T-helper 1 cell treated with Interleukin-12 subunit alpha and Interleukin-12 subunit beta and Interleukin-4 antibody, amounts not matched to agents 30 ng/mL and 1 ng/mL, for 36 hours (primary cell): ENCODE data around the gene BRCC3. TPM values are rescaled to one million over a fixed set of nuclear protein-coding genes. Genes with fewer than 3 reads are reported as not detected.

ENCODE experiments used
- intact Hi-C: fragments of 100-400 bp; cut with micrococcal nuclease; formaldehyde crosslinking; loops from one replicate; pipeline ENCODE4 v1.15.1; 2024
- total RNA-seq: library from RNA; stranded (reverse); gene quantifications from 2 replicates; pipeline ENCODE4 v1.2.3, GENCODE V29; 2022

BRCC3 gene
- total RNA-seq, 1 donor from 2014 or later, result 30.8 TPM

DNA sequence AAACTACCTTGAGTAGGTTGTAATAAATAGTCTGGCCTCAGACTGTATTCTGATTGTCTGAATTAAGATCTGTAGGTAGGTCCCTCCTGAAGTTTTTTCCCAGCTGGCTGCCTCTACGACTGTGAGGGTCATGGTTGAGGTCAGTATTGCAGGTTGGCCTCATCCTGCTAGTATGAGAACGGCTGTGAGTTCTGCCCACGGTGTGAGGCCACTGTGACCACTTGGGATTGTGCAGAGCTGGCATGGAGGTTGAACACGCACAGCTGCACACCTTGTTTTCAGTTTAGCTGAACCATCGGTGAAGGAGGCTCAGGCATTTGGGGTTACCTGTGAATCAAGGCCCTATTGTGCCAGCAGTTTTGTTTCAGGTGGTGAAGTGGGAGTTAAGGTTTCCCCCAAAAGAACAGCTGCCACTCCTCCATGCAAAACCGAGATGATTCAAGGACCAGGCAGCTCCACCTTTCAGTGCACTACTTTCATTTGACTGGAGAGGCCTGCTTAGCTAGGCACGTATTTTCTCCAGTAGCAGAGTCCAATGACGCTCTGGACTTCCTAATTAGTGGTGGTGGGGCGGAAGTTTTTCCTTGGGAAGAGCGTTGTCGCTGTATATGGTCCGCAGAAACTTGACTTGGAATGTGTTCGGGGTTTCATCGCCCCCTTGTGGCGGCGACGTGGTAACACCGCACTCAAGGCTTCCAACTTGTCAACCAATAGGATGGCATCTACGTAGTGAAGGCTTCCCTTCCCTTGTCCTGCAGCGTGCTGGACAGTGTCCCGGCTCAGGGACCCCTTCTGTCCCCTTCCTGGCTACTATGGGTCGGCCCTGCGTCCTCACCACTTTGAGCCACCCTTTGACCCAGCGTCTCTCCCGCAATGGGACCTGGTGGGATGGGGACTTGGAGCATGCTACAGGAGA, 14.2 kb upstream of the BRCC3 start:
- intact Hi-C loops, result loop anchor here (1.0 kb wide), 4 partner anchors 14 to 139 kb away; partner anchors contain the start of genes BRCC3, CMC4 and MTCP1

DNA sequence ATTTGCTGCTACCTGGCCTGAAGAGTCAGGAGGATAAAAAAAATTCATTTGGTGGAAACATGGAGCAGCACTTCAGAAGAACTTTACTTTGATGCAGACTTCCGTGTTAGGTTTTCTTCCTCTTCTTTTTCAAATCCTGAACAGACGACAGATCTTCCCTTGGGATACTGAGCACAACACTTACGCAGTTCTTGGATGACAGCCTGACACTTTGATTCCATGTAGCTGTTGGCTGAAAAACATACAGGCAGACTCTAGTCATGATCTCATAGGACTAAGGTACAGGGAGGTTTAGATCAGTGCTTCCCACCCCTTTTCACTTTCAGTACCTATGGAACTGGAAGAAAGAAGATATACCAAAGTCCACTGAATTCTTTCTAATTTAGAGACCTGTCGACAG, 9.5 kb upstream of the BRCC3 start:
- intact Hi-C loops, result no loop called here

GRCh38 chrX:155065035-155065734, 6.1 kb upstream of the BRCC3 start:
- intact Hi-C loops, result no loop called here

DNA sequence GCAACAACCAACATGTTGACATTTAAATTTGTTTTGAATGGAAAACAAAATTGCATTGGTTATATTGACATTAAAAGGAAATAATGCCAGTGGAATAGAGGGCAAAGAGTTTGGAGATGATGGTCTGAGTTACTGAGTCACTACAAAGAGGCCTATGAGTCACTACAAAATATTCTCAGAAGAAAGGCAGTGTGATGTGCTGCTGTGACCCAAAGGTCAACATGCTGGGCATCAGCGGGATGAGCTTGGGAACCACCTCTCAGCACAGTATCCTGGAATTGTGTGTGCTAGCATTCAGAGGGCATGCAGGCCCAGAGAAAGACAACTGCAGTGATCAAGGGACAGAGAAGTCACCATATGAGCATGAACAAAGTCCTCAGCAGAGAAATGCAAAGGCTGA, 3.1 kb upstream of the BRCC3 start:
- intact Hi-C loops, result no loop called here

GRCh38 chrX:155069414-155069813, 1.9 kb upstream of the BRCC3 start:
- intact Hi-C loops, result no loop called here

- intact Hi-C loops, result loop anchor here (2.0 to 5.0 kb wide), 5 partner anchors 192 to 811 kb away; partner anchors contain the start of genes DKC1, RAB39B and VAMP7
Observed at GRCh38 chrX:155070038-155070437, 1.3 kb upstream of the BRCC3 start.

DNA sequence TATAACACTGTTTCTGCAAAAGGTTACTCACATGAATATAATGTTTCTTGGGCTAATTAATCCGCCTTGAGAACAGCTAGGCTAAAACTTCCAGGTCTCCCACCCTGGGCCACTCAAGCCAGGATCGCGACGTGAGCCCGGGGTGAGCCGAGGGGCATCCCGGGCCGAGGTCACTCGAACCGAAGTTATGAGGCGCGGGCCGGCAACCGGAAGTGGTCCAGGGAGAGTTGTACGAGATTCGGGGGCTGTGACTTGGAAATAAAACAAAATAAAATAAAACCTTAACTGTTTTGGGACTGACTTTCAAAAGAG, 689 bp upstream of the BRCC3 start:
- intact Hi-C loops, result loop anchor here (2.0 to 5.0 kb wide), 5 partner anchors 192 to 810 kb away; partner anchors contain the start of genes DKC1, RAB39B and VAMP7

DNA sequence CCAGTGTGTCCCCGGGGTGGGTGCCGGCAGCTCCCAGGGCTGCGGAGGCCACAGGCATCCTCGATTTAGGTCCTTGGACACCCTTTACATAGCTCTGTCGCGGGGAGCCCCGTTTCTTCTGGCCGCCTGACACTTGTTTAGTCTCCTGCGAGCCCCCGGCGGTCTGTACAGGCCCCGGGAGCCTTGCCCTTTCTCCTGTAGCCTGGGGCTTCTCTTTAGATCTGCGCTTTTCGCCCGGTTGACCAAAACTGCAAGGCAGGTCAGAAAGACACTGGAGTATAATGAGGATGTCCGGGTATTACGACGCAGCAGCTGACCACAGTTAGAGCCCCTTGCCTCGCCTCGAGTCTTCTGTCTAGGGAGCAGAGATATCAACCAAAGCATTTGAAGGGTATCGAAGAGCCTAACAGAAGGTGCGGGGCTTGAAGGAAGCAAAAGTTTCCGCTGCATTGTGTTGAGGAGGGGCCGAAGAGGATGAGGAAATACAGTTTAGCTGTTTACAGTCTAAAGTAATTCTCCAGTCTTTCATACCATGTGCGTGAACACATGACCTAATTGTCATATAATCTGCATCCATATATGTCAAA, 479 bp downstream of the BRCC3 start:
- intact Hi-C loops, result loop anchor here (1.0 to 5.0 kb wide), 11 partner anchors 14 to 809 kb away; partner anchors contain the start of genes DKC1, MPP1, RAB39B and VAMP7

GRCh38 chrX:155086202-155086840, 15.0 kb downstream of the BRCC3 start:
- intact Hi-C loops, result loop anchor here (1.0 kb wide), 1 partner anchor 105 kb away; no protein-coding TSS in a partner anchor

GRCh38 chrX:155086961-155087735, 15.8 kb downstream of the BRCC3 start:
- intact Hi-C loops, result loop anchor here (1.0 kb wide), 2 partner anchors 106 to 169 kb away; no protein-coding TSS in a partner anchor

DNA sequence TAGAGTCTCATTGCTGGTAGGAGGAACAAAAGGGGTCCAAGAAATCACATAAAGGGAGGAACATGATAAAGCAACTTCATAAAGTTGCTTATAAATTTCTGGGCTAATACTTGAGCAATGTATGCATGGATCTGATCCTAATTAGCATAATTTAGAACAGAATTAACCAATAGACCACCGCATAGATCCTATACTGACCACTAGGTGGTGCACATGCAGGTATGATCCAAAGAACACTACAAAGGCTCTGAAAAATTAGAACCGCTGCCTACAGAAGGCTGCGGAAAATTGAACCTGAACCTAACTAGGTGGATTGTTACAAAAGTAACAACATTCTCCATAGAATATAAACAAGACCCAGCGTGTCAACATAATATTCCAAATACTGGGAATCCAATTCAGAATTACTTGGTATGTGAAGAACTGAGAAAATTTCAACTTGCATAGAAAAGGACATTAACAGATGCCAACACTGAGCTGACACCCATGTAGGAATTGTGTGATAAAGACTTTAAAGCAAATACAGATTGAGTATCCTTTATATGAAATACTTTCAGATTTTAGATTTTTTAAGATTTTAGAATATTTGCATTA, 23.3 kb downstream of the BRCC3 start:
- intact Hi-C loops, result loop anchor here (1.0 to 5.0 kb wide), 4 partner anchors 23 to 122 kb away; partner anchors contain the start of genes BRCC3, CMC4, MTCP1 and VBP1

DNA sequence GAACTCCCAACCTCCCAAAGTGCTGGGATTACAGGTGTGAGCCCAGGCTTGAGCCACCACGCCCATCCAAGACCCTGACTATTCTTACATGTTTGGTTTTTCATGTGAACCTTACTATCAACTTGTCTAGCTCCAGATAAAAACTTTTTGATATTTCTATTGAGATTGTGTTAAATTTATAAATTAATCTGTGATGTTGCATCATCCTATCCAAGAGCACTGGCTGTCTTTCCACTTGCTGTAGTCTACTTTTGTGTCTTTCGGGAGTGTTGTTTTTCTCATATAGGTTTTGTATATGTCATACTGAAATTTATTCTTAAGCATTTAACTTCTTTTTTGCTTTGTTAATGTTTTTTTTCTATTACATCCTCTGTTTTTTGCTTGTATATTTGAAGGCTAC, 34.6 kb downstream of the BRCC3 start:
- intact Hi-C loops, result no loop called here

DNA sequence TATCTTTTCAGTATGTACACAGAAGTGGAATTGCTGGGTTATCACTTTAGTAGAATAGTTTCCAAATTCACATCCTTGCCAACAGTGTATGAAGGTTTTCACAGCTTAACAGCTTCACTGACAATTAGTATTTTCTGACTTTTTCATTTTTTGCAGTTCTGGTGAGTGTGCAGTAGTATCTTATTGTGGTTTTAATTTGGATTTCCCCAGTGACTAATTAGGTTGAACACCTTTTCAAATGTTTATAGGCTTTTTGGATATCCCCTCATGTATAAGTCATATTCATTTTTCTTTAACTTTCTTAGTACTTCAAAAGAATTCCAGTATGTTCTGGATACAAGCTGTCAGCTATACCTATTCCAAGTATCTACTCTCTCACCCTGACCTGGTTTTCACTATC, 37.1 kb downstream of the BRCC3 start:
- intact Hi-C loops, result no loop called here

GRCh38 chrX:155112171-155112570, 40.9 kb downstream of the BRCC3 start:
- intact Hi-C loops, result no loop called here

DNA sequence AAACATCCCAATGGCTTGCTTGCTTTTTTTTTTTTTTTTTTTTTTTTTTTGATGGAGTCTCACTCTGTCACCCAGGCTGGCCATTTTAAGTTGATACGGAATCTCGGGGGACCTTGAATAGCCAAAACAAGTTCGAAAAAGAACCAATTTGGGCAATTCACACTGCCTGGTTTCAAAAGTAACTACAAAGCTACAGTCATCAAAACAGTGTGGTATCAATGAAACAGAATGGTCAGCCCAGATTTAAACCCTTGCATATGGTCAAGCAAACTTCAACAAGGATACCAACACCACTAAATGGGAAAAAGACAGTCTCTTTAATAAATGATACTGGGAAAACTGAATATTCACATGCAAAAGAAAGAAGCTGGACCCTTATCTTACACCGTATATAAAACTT, 41.8 kb downstream of the BRCC3 start:
- intact Hi-C loops, result no loop called here

GRCh38 chrX:155115174-155115819, 44.0 kb downstream of the BRCC3 start:
- intact Hi-C loops, result no loop called here

DNA sequence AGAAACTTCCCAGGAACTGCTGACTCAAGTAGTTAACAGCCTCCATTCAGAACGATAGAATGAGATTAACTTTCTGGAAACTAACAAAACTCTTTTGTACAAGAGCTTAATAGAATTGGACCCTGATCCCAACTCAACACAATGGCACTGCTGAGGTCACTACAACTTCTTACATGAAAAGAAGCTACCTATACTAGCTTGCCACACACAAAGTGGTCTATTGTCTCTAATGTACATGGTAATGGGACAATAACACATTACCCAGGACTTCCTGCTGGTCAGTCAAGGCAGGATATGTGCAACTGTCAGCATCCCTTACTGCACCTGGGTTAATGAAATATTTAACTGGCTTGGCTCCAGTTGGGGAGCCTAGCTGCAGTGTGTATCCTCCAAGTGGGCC, 56.2 kb downstream of the BRCC3 start:
- intact Hi-C loops, result no loop called here

DNA sequence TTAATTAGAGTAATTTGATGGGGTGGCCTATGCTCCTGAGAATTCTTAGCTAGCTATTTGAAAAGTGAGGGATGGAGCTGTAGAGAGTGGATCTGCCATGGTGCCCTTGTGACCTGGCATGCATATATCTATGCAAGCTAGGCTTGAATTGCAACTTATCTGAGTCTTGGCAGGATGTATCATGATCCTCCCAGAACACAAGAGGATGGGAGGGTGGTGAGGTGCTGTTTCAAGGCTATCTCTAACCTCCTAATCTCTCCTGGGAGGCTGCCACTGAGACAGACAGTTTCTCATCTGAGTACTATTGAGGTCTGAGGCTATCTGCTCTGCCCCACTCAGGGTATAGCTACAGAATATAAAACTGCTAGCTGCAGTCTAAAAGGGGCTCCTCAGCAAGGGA, 56.6 kb downstream of the BRCC3 start:
- intact Hi-C loops, result no loop called here

GRCh38 chrX:155132110-155132509, 60.8 kb downstream of the BRCC3 start:
- intact Hi-C loops, result no loop called here

DNA sequence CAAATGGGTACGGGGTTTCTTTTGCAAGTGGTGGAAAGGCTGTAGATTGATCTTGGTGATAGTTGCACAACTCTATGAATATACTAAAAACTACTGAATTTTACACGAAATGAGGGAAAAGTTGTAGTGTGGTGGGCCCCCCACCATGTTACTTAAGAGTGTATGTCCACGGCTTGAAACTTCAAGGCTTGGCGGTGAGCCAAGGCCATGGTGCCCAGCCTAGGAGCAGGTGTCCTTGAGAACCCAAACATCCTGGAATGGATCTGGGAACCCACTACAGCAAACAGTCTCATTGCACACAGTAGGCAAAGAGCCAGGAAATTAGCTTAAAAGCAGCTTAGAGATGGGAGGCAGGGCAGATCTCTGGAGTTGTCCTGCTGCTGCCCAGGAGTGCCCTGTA, 62.9 kb downstream of the BRCC3 start:
- intact Hi-C loops, result no loop called here
